H9 (cell line): Measurements from ENCODE around the gene FAM53A. TPM values are rescaled to one million over a fixed set of nuclear protein-coding genes. Genes with fewer than 3 reads are reported as not detected.

Source experiments
- DNase-seq: peaks from one replicate; pipeline ENCODE4 v3.0.0-alpha.2; 2017
- H2AFZ ChIP-seq: one replicate; pipeline ENCODE4 v1.6.1; 2013; ENCODE audit warnings: mild to moderate bottlenecking, low read length, control low read depth, moderate library complexity
- H2AK5ac ChIP-seq: 2 replicates; pipeline ENCODE4 v1.6.1; 2013; ENCODE audit warnings: low read length, control low read depth, mixed read lengths; ENCODE audit not compliant: insufficient read length
- H2BK120ac ChIP-seq: one replicate; pipeline ENCODE4 v1.6.1; 2013; ENCODE audit warnings: low read depth, mild to moderate bottlenecking, low read length, control low read depth, inconsistent platforms; ENCODE audit not compliant: poor library complexity, severe bottlenecking
- H2BK12ac ChIP-seq: 2 replicates; pipeline ENCODE4 v1.6.1; 2013; ENCODE audit warnings: low read length, control low read depth, mixed read lengths, low read depth; ENCODE audit not compliant: insufficient read length
- H2BK15ac ChIP-seq: 2 replicates; pipeline ENCODE4 v1.6.1; 2013; ENCODE audit warnings: low read depth, low read length, control low read depth
- H2BK20ac ChIP-seq: one replicate; pipeline ENCODE4 v1.6.1; 2013; ENCODE audit warnings: low read depth, mild to moderate bottlenecking, low read length, control low read depth, inconsistent platforms; ENCODE audit not compliant: poor library complexity, severe bottlenecking
- H2BK5ac ChIP-seq: 2 replicates; pipeline ENCODE4 v1.6.1; 2013; ENCODE audit warnings: low read length, control low read depth, mixed read lengths; ENCODE audit not compliant: insufficient read length
- H3K14ac ChIP-seq: 2 replicates; pipeline ENCODE4 v1.6.1; 2013; ENCODE audit warnings: low read length, control low read depth; ENCODE audit not compliant: insufficient read depth
- H3K18ac ChIP-seq: 2 replicates; pipeline ENCODE4 v1.6.1; 2013; ENCODE audit warnings: low read depth, mild to moderate bottlenecking, mixed read lengths, low read length, control low read depth; ENCODE audit not compliant: insufficient read length
- H3K23ac ChIP-seq: 2 replicates; pipeline ENCODE4 v1.6.1; 2013; ENCODE audit warnings: low read length, control low read depth, mixed read lengths, low read depth; ENCODE audit not compliant: insufficient read length
- H3K23me2 ChIP-seq: 2 replicates; pipeline ENCODE4 v1.6.1; 2013; ENCODE audit warnings: low read depth, mild to moderate bottlenecking, mixed read lengths, low read length, control low read depth; ENCODE audit not compliant: insufficient read length, poor library complexity, severe bottlenecking
- H3K27ac ChIP-seq: 2 replicates; pipeline ENCODE4 v1.5.1; 2013; ENCODE audit warnings: low read length, control low read depth, mixed read lengths, low read depth; ENCODE audit not compliant: insufficient read length
- H3K27me3 ChIP-seq: 2 replicates; pipeline ENCODE4 v1.6.1; 2013; ENCODE audit warnings: low read length, control low read depth, inconsistent platforms; ENCODE audit not compliant: insufficient read depth
- H3K4ac ChIP-seq: 2 replicates; pipeline ENCODE4 v1.6.1; 2013; ENCODE audit warnings: low read depth, mild to moderate bottlenecking, control low read depth, inconsistent platforms, low read length, moderate library complexity
- H3K4me1 ChIP-seq: 2 replicates; pipeline ENCODE4 v1.6.1; 2013; ENCODE audit warnings: low read length, control low read depth, inconsistent platforms; ENCODE audit not compliant: insufficient read depth
- H3K4me2 ChIP-seq: 2 replicates; pipeline ENCODE4 v1.6.1; 2013; ENCODE audit warnings: low read length, control low read depth, mixed read lengths; ENCODE audit not compliant: insufficient read length, insufficient read depth
- H3K56ac ChIP-seq: 2 replicates; pipeline ENCODE4 v1.6.1; 2013; ENCODE audit warnings: low read depth, mild to moderate bottlenecking, mixed read lengths, low read length, control low read depth; ENCODE audit not compliant: insufficient read length
- H3K79me1 ChIP-seq: 2 replicates; pipeline ENCODE4 v1.6.1; 2013; ENCODE audit warnings: low read depth, mild to moderate bottlenecking, moderate library complexity, low read length, control low read depth, inconsistent platforms; ENCODE audit not compliant: insufficient read depth, poor library complexity, severe bottlenecking
- H3K79me2 ChIP-seq: 2 replicates; pipeline ENCODE4 v1.6.1; 2013; ENCODE audit warnings: low read length, control low read depth, inconsistent platforms; ENCODE audit not compliant: insufficient read depth
- H3K9ac ChIP-seq: 2 replicates; pipeline ENCODE4 v1.6.1; 2013; ENCODE audit warnings: low read length, control low read depth, mixed read lengths; ENCODE audit not compliant: insufficient read length; ENCODE audit errors: extremely low read depth
- H3K9me3 ChIP-seq: one replicate; pipeline ENCODE4 v1.6.1; 2013; ENCODE audit warnings: low read depth, low read length, inconsistent platforms; ENCODE audit not compliant: control insufficient read depth
- H3T11ph ChIP-seq: one replicate; pipeline ENCODE4 v1.6.1; 2013; ENCODE audit warnings: mild to moderate bottlenecking, low read length, control low read depth, inconsistent platforms
- H4K20me1 ChIP-seq: one replicate; pipeline ENCODE4 v1.6.1; 2013; ENCODE audit not compliant: control insufficient read depth, insufficient read length, insufficient read depth
- H4K5ac ChIP-seq: 2 replicates; pipeline ENCODE4 v1.6.1; 2013; ENCODE audit warnings: low read depth, mild to moderate bottlenecking, mixed read lengths, low read length, control low read depth; ENCODE audit not compliant: insufficient read length
- H4K8ac ChIP-seq: replicated peaks from 2 replicates; pipeline ENCODE4 v1.6.1; 2013; ENCODE audit warnings: low read length, control low read depth, mixed read lengths, low read depth; ENCODE audit not compliant: insufficient read length
- H4K91ac ChIP-seq: 2 replicates; pipeline ENCODE4 v1.6.1; 2013; ENCODE audit warnings: low read depth, mild to moderate bottlenecking, moderate library complexity, mixed read lengths, low read length, control low read depth; ENCODE audit not compliant: insufficient read length
- H3K27ac Mint-ChIP-seq, 3 experiments: 2 replicates in 2 of 3; 3 replicates in 1 of 3; pipeline ENCODE4 v1.8.0; 2020 to 2021; ENCODE audit warnings: mixed read lengths in 3 of 3, mild to moderate bottlenecking in 1 of 3, moderate library complexity in 1 of 3
- H3K27me3 Mint-ChIP-seq: 2 replicates; pipeline ENCODE4 v1.8.0; 2021; ENCODE audit warnings: low read depth, mild to moderate bottlenecking, moderate library complexity, mixed read lengths
- H3K36me3 Mint-ChIP-seq, 3 experiments: 2 replicates in 2 of 3; 3 replicates in 1 of 3; pipeline ENCODE4 v1.8.0; 2020 to 2021; ENCODE audit warnings: low read depth in 3 of 3, mixed read lengths in 3 of 3; ENCODE audit not compliant: insufficient read depth in 1 of 3
- H3K4me1 Mint-ChIP-seq, 2 experiments: 2 replicates each; pipeline ENCODE4 v1.8.0; 2020; ENCODE audit warnings: mixed read lengths in 2 of 2
- H3K4me3 Mint-ChIP-seq, 2 experiments: 2 replicates in 1 of 2; 3 replicates in 1 of 2; pipeline ENCODE4 v1.8.0; 2020 to 2021; ENCODE audit warnings: mild to moderate bottlenecking in 2 of 2, mixed read lengths in 2 of 2, moderate library complexity in 1 of 2
- H3K9me3 Mint-ChIP-seq, 2 experiments: 2 replicates in 1 of 2; 3 replicates in 1 of 2; pipeline ENCODE4 v1.8.0; 2020; ENCODE audit warnings: mild to moderate bottlenecking in 2 of 2, mixed read lengths in 2 of 2, moderate library complexity in 1 of 2
- CTCF ChIP-seq: fragments of 200-600 bp; sonication (generic); conservative IDR thresholded peaks from 3 replicates; pipeline ENCODE4 v1.8.0; 2021; ENCODE audit warnings: antibody characterized with exemption, mild to moderate bottlenecking
- WGBS: extraction: QIAGEN DNeasy Blood & Tissue Kit; methylation state at CpG from one replicate; pipeline ENCODE4 v1.1.7; 2013; ENCODE audit warnings: missing lambda C conversion rate, low lambda C conversion rate, mixed read lengths; ENCODE audit not compliant: insufficient read length; ENCODE audit errors: extremely low coverage; 5-methylcytosine and 5-hydroxymethylcytosine counted together
- total RNA-seq: library from RNA; stranded (reverse); gene quantifications from 2 replicates; pipeline ENCODE4 v1.2.1, GENCODE V29; 2021

FAM53A gene
- total RNA-seq, 1 experiment from 2014 or later, result 2.4 TPM

- H3K4me1 ChIP-seq, result no peaks in the 10 kb centered on the region
- no peak overlapping the region for H3K27ac ChIP-seq
- H3K18ac ChIP-seq, result no peak overlapping the region
- H4K91ac ChIP-seq, result no peak overlapping the region
- no peak for TF ChIP-seq CTCF
- no peaks in the 10 kb centered on the region for H3K27me3 ChIP-seq
- H2BK12ac ChIP-seq, result no peak overlapping the region
- H3K56ac ChIP-seq, result no peak overlapping the region
- H4K20me1 ChIP-seq, result no peaks in the 10 kb centered on the region
- no peaks in the 10 kb centered on the region for H3K36me3 Mint-ChIP-seq
- no peak overlapping the region for H3K9ac ChIP-seq
- no peaks in the 10 kb centered on the region for H3K9me3 Mint-ChIP-seq
- DNase-seq, result no peak
- no peak overlapping the region for H2BK20ac ChIP-seq
- H3K79me1 ChIP-seq, result no peaks in the 10 kb centered on the region
- WGBS, result no CpG with 5 or more reads among the region's 30 CpGs
- no peak overlapping the region for H3K4ac ChIP-seq
- H3K4me2 ChIP-seq, result no peak overlapping the region
- no peak overlapping the region for H2AK5ac ChIP-seq
- H3K14ac ChIP-seq, result no peak overlapping the region
- no peaks in the 10 kb centered on the region for H3K23me2 ChIP-seq
- no peak overlapping the region for H3K27ac Mint-ChIP-seq
- no peak overlapping the region for H2BK15ac ChIP-seq
- H2BK5ac ChIP-seq, result no peak overlapping the region
- H4K8ac ChIP-seq, result no peak overlapping the region
- H3K4me3 Mint-ChIP-seq, result no peak overlapping the region
- no peak overlapping the region for H2AFZ ChIP-seq
- H3K79me2 ChIP-seq, result no peaks in the 10 kb centered on the region
- H3K9me3 ChIP-seq, result no peaks in the 10 kb centered on the region
- H3K4me1 Mint-ChIP-seq, result peaks cover 0 to 16% of the 10 kb centered on the region in 2 experiments; a peak in 2 of 4 replicates
- H3K23ac ChIP-seq, result no peak overlapping the region
- no peak overlapping the region for H4K5ac ChIP-seq
- H3K27me3 Mint-ChIP-seq, result peaks cover 2% of the 10 kb centered on the region; the same call in 1 of the 2 replicates
- no peak overlapping the region for H2BK120ac ChIP-seq
- H3T11ph ChIP-seq, result no peak overlapping the region
Observed at GRCh38 chr4:1599026-1599481, 85.1 kb downstream of the FAM53A start.
